ENCODE results near the gene ITGA7.

DNA sequence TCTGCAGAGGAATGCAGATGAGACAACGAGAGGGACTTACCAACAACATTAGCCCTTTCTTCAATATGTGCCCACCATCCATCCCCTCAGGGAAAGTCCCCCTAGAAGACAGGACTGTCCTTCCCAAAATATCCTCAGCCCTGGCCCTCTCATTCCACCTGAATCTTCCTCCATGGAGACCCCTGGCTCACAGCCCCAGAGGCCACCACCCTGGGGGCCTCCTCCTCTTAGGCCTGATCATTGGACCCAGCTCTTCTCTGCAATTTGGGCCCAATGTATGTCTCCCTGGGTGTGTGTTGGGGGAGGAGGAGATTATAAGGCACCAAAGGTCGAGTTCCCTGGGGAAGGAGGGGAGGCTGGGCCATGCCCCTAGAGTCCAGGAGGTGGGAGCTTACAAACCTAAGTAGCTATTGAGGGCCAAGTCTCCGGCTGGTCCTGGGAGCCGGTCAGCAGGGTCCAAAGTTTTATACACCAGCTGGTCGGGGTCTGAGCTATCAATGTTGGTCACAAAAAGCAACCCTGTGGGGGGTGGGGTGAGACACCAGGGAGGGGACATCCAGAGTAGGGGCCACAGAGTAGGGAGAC, 8.1 kb downstream of the ITGA7 start:
- TF ChIP-seq, protein P1, sequence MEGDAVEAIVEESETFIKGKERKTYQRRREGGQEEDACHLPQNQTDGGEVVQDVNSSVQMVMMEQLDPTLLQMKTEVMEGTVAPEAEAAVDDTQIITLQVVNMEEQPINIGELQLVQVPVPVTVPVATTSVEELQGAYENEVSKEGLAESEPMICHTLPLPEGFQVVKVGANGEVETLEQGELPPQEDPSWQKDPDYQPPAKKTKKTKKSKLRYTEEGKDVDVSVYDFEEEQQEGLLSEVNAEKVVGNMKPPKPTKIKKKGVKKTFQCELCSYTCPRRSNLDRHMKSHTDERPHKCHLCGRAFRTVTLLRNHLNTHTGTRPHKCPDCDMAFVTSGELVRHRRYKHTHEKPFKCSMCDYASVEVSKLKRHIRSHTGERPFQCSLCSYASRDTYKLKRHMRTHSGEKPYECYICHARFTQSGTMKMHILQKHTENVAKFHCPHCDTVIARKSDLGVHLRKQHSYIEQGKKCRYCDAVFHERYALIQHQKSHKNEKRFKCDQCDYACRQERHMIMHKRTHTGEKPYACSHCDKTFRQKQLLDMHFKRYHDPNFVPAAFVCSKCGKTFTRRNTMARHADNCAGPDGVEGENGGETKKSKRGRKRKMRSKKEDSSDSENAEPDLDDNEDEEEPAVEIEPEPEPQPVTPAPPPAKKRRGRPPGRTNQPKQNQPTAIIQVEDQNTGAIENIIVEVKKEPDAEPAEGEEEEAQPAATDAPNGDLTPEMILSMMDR (conservative IDR thresholded peaks at IDR 0.05): no peak
- no peak for TF ChIP-seq ZFX (IDR thresholded peaks at IDR 0.05)
